Measurements from ENCODE around the gene HSPA9.
A peak's percentile ranks its signal among the peaks of the same experiment; 100 is the strongest.

The HSPA9 gene

GRCh38 chr5:138575194-138576015 is at the start of gene HSPA9:
TSS of gene HSPA9 (minus strand) at chr5:138575401. CDS start at chr5:138575318, 83 bp downstream.
- peak within 1 kb of the TSS; percentile 88 for H3K4me2 ChIP-seq (ENCODE audit: low read length)
- no peaks in the 10 kb centered on the region for H3K9me3 ChIP-seq (ENCODE audit: control insufficient read depth, low read length)
- peak within 1 kb of the TSS; percentile 99 for H3K27ac ChIP-seq
- peak within 1 kb of the TSS; percentile 95 for H3K4me3 ChIP-seq (ENCODE audit: low read depth, low read length)
- no peak for TF ChIP-seq CTCF (IDR thresholded peaks at IDR 0.05)
- H2AFZ ChIP-seq: peak within 1 kb of the TSS; percentile 97
- peak within 1 kb of the TSS; percentile 96 for H3K9ac ChIP-seq
- no peaks in the 10 kb centered on the region for H3K27me3 ChIP-seq (ENCODE audit: control insufficient read depth, insufficient read depth, low read length)
- no peaks in the 10 kb centered on the region for H3K36me3 ChIP-seq (ENCODE audit: control insufficient read depth, insufficient read depth, low read length)
- H3K79me2 ChIP-seq: peaks cover 36% of the 10 kb centered on the region
- peaks cover 2% of the 10 kb centered on the region for H3K4me1 ChIP-seq

GRCh38 chr5:138623053-138623452 is 47.9 kb upstream of the HSPA9 start:
- H3K4me3 ChIP-seq (ENCODE audit: low read depth, low read length): no peak overlapping the region
- no peaks in the 10 kb centered on the region for H3K27me3 ChIP-seq (ENCODE audit: control insufficient read depth, insufficient read depth, low read length)
- H3K9ac ChIP-seq: no peak overlapping the region
- no peaks in the 10 kb centered on the region for H3K79me2 ChIP-seq
- no peak overlapping the region for H3K27ac ChIP-seq
- H3K4me1 ChIP-seq: no peaks in the 10 kb centered on the region
- no peaks in the 10 kb centered on the region for H3K9me3 ChIP-seq (ENCODE audit: control insufficient read depth, low read length)
- H2AFZ ChIP-seq: no peak overlapping the region
- H3K4me2 ChIP-seq (ENCODE audit: low read length): no peak overlapping the region
- no peaks in the 10 kb centered on the region for H3K36me3 ChIP-seq (ENCODE audit: control insufficient read depth, insufficient read depth, low read length)
- no peak for TF ChIP-seq CTCF (IDR thresholded peaks at IDR 0.05)

GRCh38 chr5:138622051-138622450 is 46.9 kb upstream of the HSPA9 start:
- no peaks in the 10 kb centered on the region for H3K27me3 ChIP-seq (ENCODE audit: control insufficient read depth, insufficient read depth, low read length)
- TF ChIP-seq CTCF (IDR thresholded peaks at IDR 0.05): no peak

GRCh38 chr5:138620663-138621224 is 45.5 kb upstream of the HSPA9 start:
- Histone ChIP-seq H3K9me3 (ENCODE audit: control insufficient read depth, low read length) (no peaks in the 10 kb centered on the region), H3K4me1 (no peaks in the 10 kb centered on the region), H3K4me3 (ENCODE audit: low read depth, low read length) (no peak overlapping the region), H3K27ac (no peak overlapping the region), H2AFZ (no peak overlapping the region), H3K27me3 (ENCODE audit: control insufficient read depth, insufficient read depth, low read length) (no peaks in the 10 kb centered on the region), H3K79me2 (no peaks in the 10 kb centered on the region), H3K36me3 (ENCODE audit: control insufficient read depth, insufficient read depth, low read length) (no peaks in the 10 kb centered on the region), H3K4me2 (ENCODE audit: low read length) (no peak overlapping the region), H3K9ac (no peak overlapping the region)
- no peak for TF ChIP-seq CTCF (IDR thresholded peaks at IDR 0.05)

More at GRCh38 chr5:138622051-138622450, 46.9 kb upstream of the HSPA9 start:
- H2AFZ ChIP-seq: no peak overlapping the region
- no peak overlapping the region for H3K4me2 ChIP-seq (ENCODE audit: low read length)
- H3K4me1 ChIP-seq: no peaks in the 10 kb centered on the region
- no peak overlapping the region for H3K4me3 ChIP-seq (ENCODE audit: low read depth, low read length)
- H3K27ac ChIP-seq: no peak overlapping the region
- no peak overlapping the region for H3K9ac ChIP-seq
- H3K9me3 ChIP-seq (ENCODE audit: control insufficient read depth, low read length): no peaks in the 10 kb centered on the region
- H3K79me2 ChIP-seq: no peaks in the 10 kb centered on the region
- no peaks in the 10 kb centered on the region for H3K36me3 ChIP-seq (ENCODE audit: control insufficient read depth, insufficient read depth, low read length)

All from parathyroid adenoma (tissue), 2 donors.